ENCODE measurements around the gene UBE2Q2.

DNA sequence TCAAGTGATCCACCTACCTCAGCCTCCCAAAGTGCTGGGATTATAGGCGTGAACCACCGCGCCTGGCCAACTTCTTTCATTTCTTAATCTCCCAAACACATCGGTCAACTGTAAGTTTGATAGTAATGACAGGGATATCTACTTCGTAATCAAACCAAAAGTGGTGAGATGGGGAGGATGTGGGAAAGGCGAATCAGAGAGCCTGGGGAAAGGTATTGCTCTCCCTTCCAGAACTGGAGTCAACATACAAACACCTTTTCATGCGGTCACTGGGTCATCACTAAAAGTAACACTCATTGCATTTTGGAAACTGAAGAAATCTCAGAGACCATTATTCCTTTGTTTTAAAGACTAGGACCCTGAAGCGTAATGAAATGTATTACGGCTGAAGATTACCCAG, 14.8 kb upstream of the UBE2Q2 start:
- TF ChIP-seq, protein P1, sequence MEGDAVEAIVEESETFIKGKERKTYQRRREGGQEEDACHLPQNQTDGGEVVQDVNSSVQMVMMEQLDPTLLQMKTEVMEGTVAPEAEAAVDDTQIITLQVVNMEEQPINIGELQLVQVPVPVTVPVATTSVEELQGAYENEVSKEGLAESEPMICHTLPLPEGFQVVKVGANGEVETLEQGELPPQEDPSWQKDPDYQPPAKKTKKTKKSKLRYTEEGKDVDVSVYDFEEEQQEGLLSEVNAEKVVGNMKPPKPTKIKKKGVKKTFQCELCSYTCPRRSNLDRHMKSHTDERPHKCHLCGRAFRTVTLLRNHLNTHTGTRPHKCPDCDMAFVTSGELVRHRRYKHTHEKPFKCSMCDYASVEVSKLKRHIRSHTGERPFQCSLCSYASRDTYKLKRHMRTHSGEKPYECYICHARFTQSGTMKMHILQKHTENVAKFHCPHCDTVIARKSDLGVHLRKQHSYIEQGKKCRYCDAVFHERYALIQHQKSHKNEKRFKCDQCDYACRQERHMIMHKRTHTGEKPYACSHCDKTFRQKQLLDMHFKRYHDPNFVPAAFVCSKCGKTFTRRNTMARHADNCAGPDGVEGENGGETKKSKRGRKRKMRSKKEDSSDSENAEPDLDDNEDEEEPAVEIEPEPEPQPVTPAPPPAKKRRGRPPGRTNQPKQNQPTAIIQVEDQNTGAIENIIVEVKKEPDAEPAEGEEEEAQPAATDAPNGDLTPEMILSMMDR (conservative IDR thresholded peaks at IDR 0.05; ENCODE audit: low read depth, low read length): no peak
- no peak for TF ChIP-seq EZH2 (IDR thresholded peaks at IDR 0.05; ENCODE audit: borderline replicate concordance, low read depth, low read length, poor library complexity, severe bottlenecking)

Measured in A673 (cell line).